NCI-H2029 treated with DMSO at 0.1 percent for 48 hours (cell line): Measurements from ENCODE around the gene PODN.

Experiments used
- DNase-seq: peaks from one replicate; lab custom pipeline; 2025; lab: John Stamatoyannopoulos, UW

PODN gene

DNA sequence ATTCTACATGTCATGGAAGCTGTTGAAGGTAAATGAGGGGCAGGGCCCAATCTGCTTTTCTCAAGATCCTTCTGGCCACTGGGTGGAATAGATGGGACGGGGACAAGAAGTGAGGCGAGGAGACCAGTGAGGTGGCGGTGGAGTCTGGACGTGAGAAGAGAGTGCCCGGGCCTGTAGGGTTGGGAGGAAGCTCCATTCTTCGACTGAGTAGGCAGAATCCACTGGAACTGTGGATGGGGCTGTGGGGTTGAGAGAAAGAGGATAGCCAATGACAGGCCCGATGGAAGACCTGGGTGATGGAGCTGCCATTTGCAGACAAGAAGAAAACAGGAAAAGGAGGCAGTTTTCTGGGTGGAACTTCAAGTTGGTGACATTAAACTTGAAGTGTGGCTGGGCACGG is 70.2 kb downstream of the PODN start:
- DNase-seq, result no peak

DNA sequence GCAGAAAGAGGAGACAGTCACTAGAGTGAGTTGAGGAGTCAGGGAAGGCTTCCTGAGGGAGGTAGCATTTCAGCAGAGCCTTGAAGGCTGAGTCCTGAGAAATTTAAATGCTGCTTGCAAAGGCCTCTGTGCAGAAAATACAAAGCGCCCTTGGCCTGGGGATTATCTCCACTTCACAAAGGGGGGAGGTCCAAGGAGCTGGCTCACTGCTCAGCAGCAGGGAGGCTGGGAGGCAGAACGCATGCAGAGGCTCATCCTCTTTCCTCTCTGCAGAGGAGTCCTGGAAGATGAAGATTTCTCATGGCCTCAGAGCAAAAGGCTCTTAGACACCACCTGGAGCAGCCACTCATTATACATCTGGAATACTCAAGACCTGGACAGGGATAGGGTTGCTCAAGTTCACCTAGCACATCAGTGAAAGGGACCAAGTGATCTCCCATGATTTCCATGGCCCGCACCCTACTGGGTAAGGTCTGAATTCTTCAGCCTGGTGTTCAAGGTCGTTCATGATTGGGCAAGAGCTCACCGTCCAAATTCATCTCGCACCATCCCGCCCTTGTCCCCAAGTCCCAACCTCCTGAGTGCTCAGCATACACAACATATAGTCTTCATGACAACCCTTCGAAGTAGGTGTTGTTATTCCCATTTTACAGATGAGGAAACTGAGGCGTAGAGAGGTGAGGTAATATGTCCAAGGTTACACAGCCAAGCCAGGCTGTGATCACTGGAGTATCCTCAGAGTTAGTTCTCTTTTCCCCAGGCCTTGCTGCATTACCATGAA is 71.4 kb downstream of the PODN start:
- DNase-seq, result no peak

DNA sequence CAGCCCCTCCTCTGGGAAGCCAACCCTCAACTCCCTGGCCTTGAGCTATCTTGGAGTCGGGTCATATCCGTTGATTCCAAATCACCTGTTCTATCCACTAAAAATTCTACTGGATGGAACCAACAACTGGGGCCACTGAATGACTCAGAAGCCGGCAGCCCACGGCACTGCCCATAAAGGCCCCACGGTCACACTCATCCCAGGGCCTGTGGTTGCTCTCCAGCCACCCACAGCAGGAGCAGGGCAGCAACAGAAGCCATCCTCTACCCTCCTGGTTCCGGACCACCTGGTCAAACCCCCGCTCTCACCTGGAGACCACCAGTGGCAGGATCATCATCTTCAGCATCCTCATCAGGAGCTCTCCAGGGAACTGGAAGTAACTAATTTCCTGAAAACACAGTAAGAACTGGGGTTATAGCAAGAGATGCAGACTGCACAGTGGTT is 72.1 kb downstream of the PODN start:
- DNase-seq, result no peak
